Adrenal gland (tissue), 12 donors: ENCODE results near the gene AGO1. TPM values are rescaled to one million over a fixed set of nuclear protein-coding genes. Genes with fewer than 3 reads are reported as not detected.

Source experiments
- DNase-seq, 7 donors: peaks; one replicate each; pipeline ENCODE4 v3.0.0-alpha.2; 2019 to 2020
- H3K27ac ChIP-seq, 5 donors: fragments of 200-600 bp; sonication (generic) in 4 of 5; 1 replicate in 3 of 5; 2 replicates in 2 of 5; pipeline versions ENCODE4 v1.5.1 to v1.8.0; 2016 to 2020; ENCODE audit warnings: mild to moderate bottlenecking in 1 of 5
- H3K27me3 ChIP-seq: fragments of 200-600 bp; 2 replicates; pipeline ENCODE4 v1.8.0; 2021
- H3K36me3 ChIP-seq, 2 donors: fragments of 200-600 bp; replicated peaks in 1 of 2; 1 replicate in 1 of 2; 2 replicates in 1 of 2; pipeline versions ENCODE4 v1.5.1 to v1.8.0; 2018 to 2022
- H3K4me1 ChIP-seq, 2 donors: fragments of 200-600 bp; replicated peaks in 1 of 2; 1 replicate in 1 of 2; 2 replicates in 1 of 2; pipeline versions ENCODE4 v1.5.1 to v1.8.0; 2018 to 2021
- H3K4me3 ChIP-seq, 4 donors: fragments of 200-600 bp; sonication (generic) in 3 of 4; one replicate each; pipeline ENCODE4 v1.5.1; 2016 to 2018
- H3K9me3 ChIP-seq, 3 donors: fragments of 200-600 bp; sonication (generic) in 1 of 3; replicated peaks in 1 of 3; 1 replicate in 2 of 3; 2 replicates in 1 of 3; pipeline versions ENCODE4 v1.5.1 to v1.8.0; 2016 to 2021
- CTCF ChIP-seq, 6 experiments: fragments of 450-650 bp in 4 of 6; fragments of 200-600 bp in 2 of 6; sonication (generic) in 1 of 6; IDR thresholded peaks; 1 replicate in 5 of 6; 2 replicates in 1 of 6; pipeline versions ENCODE4 v1.5.1 to v1.8.0; 2016 to 2021; ENCODE audit warnings: antibody characterized with exemption in 6 of 6, mild to moderate bottlenecking in 2 of 6, moderate library complexity in 1 of 6
- POLR2A ChIP-seq, 2 donors: fragments of 450-650 bp; IDR thresholded peaks; one replicate each; pipeline ENCODE4 v1.6.1; 2017; ENCODE audit warnings: antibody characterized with exemption in 2 of 2, mild to moderate bottlenecking in 2 of 2, moderate library complexity in 1 of 2
- WGBS, 4 donors: extraction: QIAGEN DNeasy Blood & Tissue Kit in 2 of 4; methylation state at CpG; one replicate each; pipeline versions ENCODE4 v1.1.5 to v1.1.7; 2013 to 2017; 5-methylcytosine and 5-hydroxymethylcytosine counted together
- intact Hi-C, 2 donors: fragments of 100-400 bp; cut with DNase I; formaldehyde crosslinking; loops; one replicate each; pipeline versions ENCODE4 v1.14.1 to v1.15.0; 2022 to 2023
- polyA plus RNA-seq, 3 donors: library from polyadenylated mRNA; stranded (reverse); fragments of 200-250 nt in 2 of 3; fragments of 350-450 nt in 1 of 3; fragmentation: Illumina TruSeq in 1 of 3; extraction: RNeasy Lipid Tissue Mini Kit (QIAGEN cat#74804) in 1 of 3; gene quantifications; one replicate each; pipeline ENCODE4 v1.2.3, GENCODE V29; 2013 to 2014
- total RNA-seq, 9 donors: library from RNA; depleted of rRNA in 4 of 9; stranded (reverse); fragments of >200 nt in 4 of 9; fragments of 120-200 nt in 1 of 9; fragmentation: NEBNext Ultra II Directional in 1 of 9; extraction: Animal tissue kit (Norgen Biotek cat#: 25700) in 1 of 9; gene quantifications; one replicate each; pipeline versions ENCODE4 v1.1.0 to v1.2.4, GENCODE V29; 2013 to 2023
- donor health status: healthy with polysubstance abuse.
- donor health status: Bipolar disorder and iron deficiency.
- donor health status: DM: yes; HTN: yes; CAD: no.
- donor health status: DM: no; HTN: no; CAD: no.
- donor health status: DM: no; HTN: no; CAD: no.
- donor health status: DM: yes; HTN: yes; CAD: no.

Gene AGO1
- total and polyA plus RNA-seq, 12 donors = 4.5 to 51.1 (median 33.8) TPM

- DNase-seq = peak in 5 of 7 donors; percentile 29 to 67 (median 42)
- H3K36me3 ChIP-seq = peaks cover 0 to 2% of the 10 kb centered on the region in 2 donors
- intact Hi-C loops = loop anchor here in 1 of 2 donors (10.0 kb wide), 1 partner anchor 159 kb away; the partner anchor contains the start of genes ADPRS and TEKT2
- peaks cover 5 to 8% of the 10 kb centered on the region in 2 donors for H3K4me1 ChIP-seq
- no peak overlapping the region for H3K27ac ChIP-seq
- H3K4me3 ChIP-seq = no peak overlapping the region
- H3K9me3 ChIP-seq = no peaks in the 10 kb centered on the region
- 51 to 67% (median 63%) methylated on average over 4 of the region's 4 CpGs for WGBS, 4 donors
- H3K27me3 ChIP-seq = no peaks in the 10 kb centered on the region
- no peak for TF ChIP-seq POLR2A (IDR thresholded peaks at IDR 0.05)
- TF ChIP-seq CTCF (IDR thresholded peaks at IDR 0.05) = no peak
Observed at GRCh38 chr1:35925741-35926140, 42.7 kb downstream of the AGO1 start.

DNA sequence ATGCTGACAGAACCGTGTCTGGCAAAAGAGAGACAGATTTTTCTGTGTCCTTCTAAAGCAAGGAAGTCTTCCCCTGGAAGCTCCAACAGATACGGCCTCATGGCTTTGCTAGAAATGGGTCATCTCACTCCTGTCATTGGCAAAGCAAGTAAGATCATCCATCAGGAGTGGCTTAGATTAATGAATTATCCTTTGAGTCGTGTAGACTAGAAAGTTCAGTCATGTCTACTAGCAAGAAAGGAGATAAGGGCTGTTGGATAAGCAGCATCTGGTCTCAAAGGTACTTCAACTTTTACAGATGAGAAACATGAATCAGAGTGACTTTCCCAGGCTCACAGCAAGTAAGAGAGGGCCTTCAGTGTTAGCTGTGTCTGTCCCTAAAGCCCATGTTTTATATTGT lies 44.5 kb downstream of the AGO1 start:
- H3K9me3 ChIP-seq = no peaks in the 10 kb centered on the region
- TF ChIP-seq POLR2A (IDR thresholded peaks at IDR 0.05) = no peak
- TF ChIP-seq CTCF (IDR thresholded peaks at IDR 0.05) = no peak
- H3K4me1 ChIP-seq = peaks cover 12 to 17% of the 10 kb centered on the region in 2 donors
- no peaks in the 10 kb centered on the region for H3K27me3 ChIP-seq
- no peak for DNase-seq
- intact Hi-C loops = loop anchor here in 1 of 2 donors (10.0 kb wide), 1 partner anchor 157 kb away; the partner anchor contains the start of genes ADPRS and TEKT2
- 44 to 52% (median 50%) methylated on average over 3 of the region's 3 CpGs for WGBS, 4 donors
- no peak overlapping the region for H3K4me3 ChIP-seq
- no peaks in the 10 kb centered on the region for H3K36me3 ChIP-seq
- no peak overlapping the region for H3K27ac ChIP-seq

DNA sequence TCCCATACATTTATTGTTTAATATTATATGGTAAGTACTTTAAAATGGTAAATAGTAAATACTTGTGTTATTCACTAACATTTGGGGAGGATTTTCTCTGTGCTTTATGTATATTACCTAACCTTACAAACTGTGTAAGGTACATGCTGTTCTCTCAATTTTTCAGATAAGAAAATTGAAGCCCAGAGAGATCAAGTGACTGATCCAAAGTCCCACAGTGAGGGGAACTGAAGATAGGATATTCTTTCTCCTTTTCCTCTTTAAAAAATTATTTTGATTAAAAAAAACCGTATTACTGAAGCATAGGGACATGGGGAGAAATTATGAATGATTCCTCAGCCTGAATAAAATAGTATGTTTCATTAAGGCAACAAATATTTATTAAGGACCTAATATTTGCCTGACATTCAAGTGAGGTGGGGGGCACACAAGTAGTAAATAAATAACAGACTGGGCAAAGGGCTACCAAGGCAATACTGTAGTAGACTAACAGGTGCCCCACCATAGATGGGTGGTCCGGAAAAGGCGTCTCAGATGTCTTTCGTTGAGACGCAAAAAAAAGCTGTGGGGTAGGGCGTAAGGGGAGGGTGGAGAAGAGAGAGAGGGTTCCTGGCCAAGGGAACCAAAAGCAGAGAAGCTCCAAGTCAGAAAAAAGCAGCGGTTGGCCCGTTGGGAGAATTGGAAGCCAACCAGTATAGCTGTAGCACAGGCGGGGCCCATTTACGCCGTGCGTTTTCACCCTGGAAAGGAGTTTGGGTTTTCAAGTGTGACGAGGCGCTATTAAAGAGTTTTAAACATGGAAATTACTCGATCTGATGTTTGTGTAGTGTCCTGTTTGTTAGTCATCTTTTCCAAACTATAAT lies 47.0 kb downstream of the AGO1 start:
- peak overlapping the region; percentile 93 to 100 (median 99) for H3K27ac ChIP-seq
- no peaks in the 10 kb centered on the region for H3K9me3 ChIP-seq
- no peak for TF ChIP-seq POLR2A (IDR thresholded peaks at IDR 0.05)
- TF ChIP-seq CTCF (IDR thresholded peaks at IDR 0.05) = no peak
- no peaks in the 10 kb centered on the region for H3K27me3 ChIP-seq
- peak; percentile 48 to 85 (median 71) for DNase-seq
- intact Hi-C loops = loop anchor here in 1 of 2 donors (10.0 kb wide), 1 partner anchor 155 kb away; the partner anchor contains the start of genes ADPRS and TEKT2
- no peaks in the 10 kb centered on the region for H3K36me3 ChIP-seq
- 1 to 2% (median 1%) methylated on average over 15 of the region's 15 CpGs for WGBS, 4 donors
- H3K4me1 ChIP-seq = peaks cover 12 to 30% of the 10 kb centered on the region in 2 donors
- peak overlapping the region; percentile 79 to 98 (median 80) for H3K4me3 ChIP-seq

DNA sequence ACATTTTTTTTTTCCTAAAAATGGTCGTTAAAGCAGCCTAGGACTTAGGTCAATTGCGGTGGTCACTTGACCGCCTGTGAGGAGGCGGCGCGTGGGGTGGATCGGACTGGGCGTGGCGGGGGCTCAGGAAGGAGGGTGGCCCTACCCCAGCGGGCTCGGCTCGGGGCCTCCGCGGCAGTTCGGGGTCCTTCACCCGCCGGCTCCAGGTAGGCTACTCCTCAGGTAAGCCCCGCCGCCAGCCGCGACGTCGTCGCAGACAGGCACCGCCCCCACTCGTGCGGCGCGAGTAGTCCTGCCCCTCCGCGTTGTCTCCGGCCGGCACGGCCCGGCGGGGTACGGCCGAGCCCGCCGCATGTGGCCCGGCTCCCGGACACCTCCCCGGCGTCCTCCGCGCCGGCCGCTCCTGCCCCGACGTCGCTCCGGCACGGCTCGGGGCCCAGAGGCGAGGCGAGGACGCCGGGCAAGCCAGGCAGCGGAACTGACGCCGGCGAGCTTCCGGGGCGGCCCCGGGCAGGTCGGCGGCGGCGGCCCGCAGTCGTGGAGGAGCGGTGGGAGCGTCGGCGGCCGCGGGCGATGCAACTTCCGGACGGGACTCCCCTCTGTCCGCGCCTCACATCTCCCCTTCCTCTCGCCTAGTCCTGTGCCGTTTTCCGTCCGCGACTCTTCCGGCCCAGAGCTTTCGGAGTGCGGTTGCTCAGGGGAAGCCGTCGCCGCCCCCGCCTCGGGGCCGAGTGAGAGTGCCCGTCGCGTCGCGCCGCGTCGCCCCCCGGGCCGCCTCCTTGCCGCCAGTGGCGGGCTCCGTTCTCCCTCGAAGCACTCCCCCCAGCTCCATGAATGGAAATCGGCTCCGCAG lies 47.8 kb downstream of the AGO1 start, which contains the start of gene AGO3:
Gene AGO3, plus strand, starts transcription at position 513 of the 853 bp plus-strand sequence. Its CDS starts 322 bp downstream, at position 835.
- 0 to 1% (median 0%) methylated on average over 10 to 112 of the region's 112 CpGs for whole genome bisulfite sequencing, 4 donors
- no peaks in the 10 kb centered on the region for H3K36me3 ChIP-seq
- H3K27ac ChIP-seq = peak within 1 kb of the TSS; percentile 93 to 100 (median 99)
- intact Hi-C loops = no loop called here
- peak; percentile 80 to 86 (median 83) for DNase-seq
- TF ChIP-seq POLR2A (IDR thresholded peaks at IDR 0.05) = peak; percentile 88 to 92
- TF ChIP-seq CTCF (IDR thresholded peaks at IDR 0.05) = no peak
- no peaks in the 10 kb centered on the region for H3K27me3 ChIP-seq
- peak within 1 kb of the TSS; percentile 79 to 98 (median 80) for H3K4me3 ChIP-seq
- no peaks in the 10 kb centered on the region for H3K9me3 ChIP-seq
- H3K4me1 ChIP-seq = peaks cover 12 to 39% of the 10 kb centered on the region in 2 donors
